Thymus (tissue), 11 donors: Measurements from ENCODE around the gene TGFB1I1. TPM values are rescaled to one million over a fixed set of nuclear protein-coding genes. Genes with fewer than 3 reads are reported as not detected.
"Not testable (repeated sequence)": the region's sequence is repeated elsewhere in the genome, so short reads cannot be mapped to it uniquely, and the experiment has no call there.

Source experiments
- DNase-seq, 9 donors: peaks; one replicate each; pipeline ENCODE4 v3.0.0-alpha.2; 2013; ENCODE audit warnings: low spot score in 9 of 9, low read depth in 6 of 9, missing footprints in 1 of 9
- H3K27ac ChIP-seq, 2 donors: one replicate each; pipeline ENCODE4 v1.5.1; 2013; ENCODE audit warnings: control low read depth in 1 of 2, low read depth in 1 of 2, low read length in 1 of 2, mild to moderate bottlenecking in 1 of 2, moderate library complexity in 1 of 2
- H3K27me3 ChIP-seq, 2 donors: one replicate each; pipeline ENCODE4 v1.5.1; 2013; ENCODE audit warnings: low read length in 1 of 2; ENCODE audit not compliant: control insufficient read depth in 2 of 2, insufficient read depth in 1 of 2
- H3K36me3 ChIP-seq, 2 donors: one replicate each; pipeline ENCODE4 v1.5.1; 2013; ENCODE audit warnings: low read length in 1 of 2, mild to moderate bottlenecking in 1 of 2, moderate library complexity in 1 of 2; ENCODE audit not compliant: control insufficient read depth in 2 of 2, insufficient read depth in 2 of 2
- H3K4me1 ChIP-seq, 2 donors: one replicate each; pipeline ENCODE4 v1.5.1; 2013; ENCODE audit warnings: low read length in 2 of 2; ENCODE audit not compliant: control insufficient read depth in 2 of 2, insufficient read depth in 2 of 2
- H3K4me3 ChIP-seq, 2 donors: one replicate each; pipeline ENCODE4 v1.5.1; 2013; ENCODE audit warnings: low read length in 2 of 2, control low read depth in 1 of 2, mild to moderate bottlenecking in 1 of 2
- H3K9me3 ChIP-seq, 2 donors: one replicate each; pipeline ENCODE4 v1.5.1; 2013; ENCODE audit warnings: low read length in 1 of 2, mild to moderate bottlenecking in 1 of 2; ENCODE audit not compliant: control insufficient read depth in 2 of 2, insufficient read depth in 1 of 2
- WGBS: extraction: QIAGEN DNeasy Blood & Tissue Kit; methylation state at CpG from one replicate; pipeline ENCODE4 v1.1.7; 2013; 5-methylcytosine and 5-hydroxymethylcytosine counted together
- polyA plus RNA-seq: library from polyadenylated mRNA; stranded (reverse); fragments of 200-250 nt; gene quantifications from one replicate; pipeline ENCODE4 v1.2.3, GENCODE V29; 2013
- total RNA-seq: library from RNA; stranded (reverse); fragments of 120-200 nt; gene quantifications from one replicate; pipeline ENCODE4 v1.2.4, GENCODE V29; 2013
- donor health status: healthy.

Gene TGFB1I1
- total and polyA plus RNA-seq, 2 donors: 1.5 to 9.2 TPM

DNA sequence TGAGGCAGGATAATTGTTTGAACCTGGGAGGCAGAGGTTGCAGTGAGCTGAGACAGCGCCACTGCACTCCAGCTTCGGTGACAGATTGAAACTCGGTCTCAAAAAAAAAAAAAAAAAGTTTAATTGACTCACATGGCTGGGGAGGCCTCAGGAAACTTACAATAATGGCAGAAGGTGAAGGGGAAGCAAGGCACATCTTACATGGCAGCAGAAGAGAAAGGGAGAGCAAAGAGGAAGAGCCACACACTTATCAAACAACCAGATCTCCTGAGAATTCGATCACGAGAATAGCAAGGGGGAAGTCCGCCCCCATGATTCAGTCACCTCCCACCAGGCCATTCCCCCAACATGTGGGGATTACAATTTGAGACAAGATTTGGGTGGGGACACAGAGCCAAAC, 26.0 kb upstream of the TGFB1I1 start:
- 88% methylated on average over 6 of the region's 6 CpGs for WGBS
- not testable (repeated sequence) for H3K4me1 ChIP-seq, DNase-seq, H3K9me3 ChIP-seq, H3K27ac ChIP-seq, H3K4me3 ChIP-seq, H3K36me3 ChIP-seq
- peaks cover 3 to 16% of the 10 kb centered on the region in 2 donors for H3K27me3 ChIP-seq

- DNase-seq: no peak
- peaks cover 3 to 9% of the 10 kb centered on the region in 2 donors for H3K4me1 ChIP-seq
- H3K4me3 ChIP-seq: no peak overlapping the region
- H3K27me3 ChIP-seq: no peaks in the 10 kb centered on the region
- no peaks in the 10 kb centered on the region for H3K9me3 ChIP-seq
- H3K36me3 ChIP-seq: no peaks in the 10 kb centered on the region
- 91% methylated on average over 5 of the region's 5 CpGs for WGBS
- H3K27ac ChIP-seq: no peak overlapping the region
These were observed 20.8 kb upstream of the TGFB1I1 start for GRCh38 chr16:31451201-31451600.

- WGBS: 68% methylated on average over 11 of the region's 11 CpGs
- Histone ChIP-seq H3K27me3 (no peaks in the 10 kb centered on the region), H3K27ac (peak overlapping the region in 1 of 2 donors; percentile 0), H3K4me1 (peaks cover 4 to 15% of the 10 kb centered on the region in 2 donors), H3K9me3 (no peaks in the 10 kb centered on the region), H3K4me3 (no peak overlapping the region), H3K36me3 (no peaks in the 10 kb centered on the region)
- no peak for DNase-seq
These were observed 20.1 kb upstream of the TGFB1I1 start for GRCh38 chr16:31451681-31452351.

GRCh38 chr16:31452631-31453106, 19.3 kb upstream of the TGFB1I1 start:
- H3K36me3 ChIP-seq: no peaks in the 10 kb centered on the region
- H3K9me3 ChIP-seq: no peaks in the 10 kb centered on the region
- no peak overlapping the region for H3K4me3 ChIP-seq
- H3K27ac ChIP-seq: peak overlapping the region in 1 of 2 donors; percentile 74
- peaks cover 10 to 23% of the 10 kb centered on the region in 2 donors for H3K4me1 ChIP-seq
- H3K27me3 ChIP-seq: no peaks in the 10 kb centered on the region
- 91% methylated on average over 3 of the region's 3 CpGs for WGBS
- no peak for DNase-seq

GRCh38 chr16:31453255-31454204, 18.4 kb upstream of the TGFB1I1 start:
- WGBS: 88% methylated on average over 20 of the region's 20 CpGs
- Histone ChIP-seq H3K4me3 (no peak overlapping the region), H3K36me3 (no peaks in the 10 kb centered on the region), H3K4me1 (peaks cover 17 to 32% of the 10 kb centered on the region in 2 donors), H3K27ac (peak overlapping the region; percentile 41 to 78), H3K9me3 (no peaks in the 10 kb centered on the region), H3K27me3 (no peaks in the 10 kb centered on the region)
- DNase-seq: no peak

DNA sequence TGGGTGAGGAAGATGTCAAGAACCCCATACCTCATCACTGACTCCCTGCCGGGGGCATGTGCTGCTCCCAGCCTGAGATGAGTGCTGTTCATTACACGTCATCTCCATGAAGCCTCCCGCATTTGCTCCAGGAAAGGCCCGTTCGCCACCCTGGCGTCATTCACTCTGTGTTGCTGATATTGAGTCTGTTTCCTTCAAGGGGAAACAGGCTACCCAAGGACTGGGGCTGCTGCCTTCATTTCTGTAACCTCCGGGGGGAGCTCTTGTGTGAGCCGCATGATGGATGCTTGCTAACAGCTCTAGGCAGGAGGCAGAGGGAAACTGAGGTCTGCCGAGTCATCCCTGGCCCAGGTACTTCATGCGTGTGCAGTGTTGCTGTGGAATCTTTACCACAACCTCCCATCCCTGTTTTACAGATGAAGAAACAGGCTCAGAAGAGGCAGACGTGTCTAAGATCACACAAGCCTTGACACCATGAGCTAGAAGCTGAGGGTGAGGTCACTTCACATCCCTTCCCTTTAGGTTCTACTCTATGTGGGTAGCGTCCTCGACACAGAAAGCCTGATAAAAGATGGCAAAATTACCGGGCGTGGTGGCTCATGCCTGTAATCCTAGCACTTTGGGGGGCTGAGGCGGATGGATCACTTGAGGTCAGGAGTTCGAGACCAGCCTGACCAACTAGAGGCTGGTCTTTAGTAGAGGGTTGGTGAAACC, 16.2 kb upstream of the TGFB1I1 start:
- Histone ChIP-seq H3K27ac (no peak overlapping the region), H3K4me3 (no peak overlapping the region), H3K36me3 (no peaks in the 10 kb centered on the region), H3K4me1 (peaks cover 24 to 40% of the 10 kb centered on the region in 2 donors), H3K9me3 (no peaks in the 10 kb centered on the region), H3K27me3 (no peaks in the 10 kb centered on the region)
- 77% methylated on average over 17 of the region's 17 CpGs for WGBS
- DNase-seq: peak in 1 of 9 donors; percentile 59

DNA sequence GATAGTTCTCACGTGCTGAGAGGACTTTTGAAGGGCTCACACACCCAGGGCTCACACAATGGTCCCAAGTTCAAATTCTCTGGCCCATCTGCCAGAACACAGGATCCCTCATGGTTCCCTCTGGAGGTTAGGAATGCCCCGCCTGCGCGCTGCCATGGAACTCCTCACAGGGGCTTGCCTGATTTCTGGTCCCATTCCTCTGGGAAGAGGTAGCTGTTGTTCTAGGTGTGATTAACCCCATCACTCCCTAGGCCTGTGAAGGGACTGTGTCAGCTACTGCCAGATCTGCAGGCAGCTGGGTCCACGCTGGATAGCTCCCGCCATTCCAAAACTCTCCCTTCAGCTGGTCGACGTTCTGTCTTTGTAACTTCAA, 15.0 kb upstream of the TGFB1I1 start:
- Histone ChIP-seq H3K27me3 (no peaks in the 10 kb centered on the region), H3K4me3 (no peak overlapping the region), H3K27ac (no peak overlapping the region), H3K36me3 (peaks cover 0 to under 1% of the 10 kb centered on the region in 2 donors), H3K9me3 (no peaks in the 10 kb centered on the region), H3K4me1 (peaks cover 24 to 40% of the 10 kb centered on the region in 2 donors)
- 80% methylated on average over 8 of the region's 8 CpGs for WGBS
- DNase-seq: no peak

DNA sequence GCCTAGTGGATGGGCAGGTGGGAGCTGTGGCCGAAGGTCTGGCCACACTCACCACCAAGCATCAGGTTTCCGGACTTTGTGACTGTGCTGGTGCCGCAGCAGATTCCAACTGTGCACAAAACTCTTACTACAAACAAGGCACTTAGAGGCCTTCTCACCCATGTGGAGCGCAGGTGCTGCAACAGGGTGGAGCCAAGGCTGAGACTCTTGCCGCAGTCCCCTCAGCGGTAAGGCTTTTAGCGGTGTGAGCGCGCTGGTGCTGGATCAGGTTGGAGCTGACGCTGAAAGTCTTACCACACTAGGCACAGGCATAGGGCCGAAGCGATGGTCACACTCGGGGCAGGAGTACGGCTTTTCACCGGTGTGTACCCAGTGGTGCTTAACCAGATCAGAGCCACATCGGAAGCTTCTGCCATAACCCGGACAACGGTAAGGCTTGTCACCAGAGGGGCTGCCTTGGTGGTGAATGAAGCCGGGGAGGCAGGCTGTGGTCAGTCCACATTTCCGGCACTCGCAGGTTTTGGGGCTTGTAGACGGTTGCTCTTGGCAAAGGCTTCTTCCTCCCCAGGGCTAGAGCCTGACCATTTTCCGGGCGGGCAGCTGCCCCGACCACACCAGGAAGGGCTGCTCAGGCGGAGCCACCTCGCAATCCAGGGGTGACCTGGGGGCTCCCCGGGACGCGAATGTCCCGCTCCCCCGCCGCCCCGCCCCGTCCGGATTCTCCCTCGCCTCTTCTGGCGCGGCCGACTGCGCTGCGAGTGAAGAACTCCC, 13.7 kb upstream of the TGFB1I1 start:
- DNase-seq: peak in 7 of 9 donors; percentile 42 to 87 (median 68)
- no peaks in the 10 kb centered on the region for H3K9me3 ChIP-seq
- WGBS: under 1% methylated on average over 42 of the region's 42 CpGs
- H3K27ac ChIP-seq: peak overlapping the region; percentile 100
- H3K4me1 ChIP-seq: peaks cover 24 to 36% of the 10 kb centered on the region in 2 donors
- H3K27me3 ChIP-seq: no peaks in the 10 kb centered on the region
- H3K36me3 ChIP-seq: peaks cover 9 to 10% of the 10 kb centered on the region in 2 donors
- peak overlapping the region; percentile 79 for H3K4me3 ChIP-seq
